Tracheal epithelial cell (primary cell): ENCODE measurements around the gene FRAT1. TPM values are rescaled to one million over a fixed set of nuclear protein-coding genes. Genes with fewer than 3 reads are reported as not detected.

Experiments
- total RNA-seq: library from RNA; depleted of rRNA; stranded (reverse); fragments of >200 nt; gene quantifications from 2 replicates; pipeline ENCODE4 v1.2.1, GENCODE V29; 2014

The FRAT1 gene
- 2.2 and 3.0 TPM in 2 replicates for total RNA-seq

GRCh38 chr10:97318772-97319651 is at the start of gene FRAT1:
Gene FRAT1, plus strand, starts transcription at chr10:97319271. Its CDS starts 183 bp downstream, at chr10:97319454.

GRCh38 chr10:97292097-97292861 is 26.8 kb upstream of the FRAT1 start, which contains the start of gene ARHGAP19:
Gene ARHGAP19, minus strand, starts transcription at chr10:97292637. Its CDS starts 10 bp downstream, at chr10:97292627.

GRCh38 chr10:97334370-97335175 is 15.5 kb downstream of the FRAT1 start, which contains the start of gene FRAT2:
Gene FRAT2, minus strand, starts transcription at chr10:97334729. Its CDS starts 157 bp downstream, at chr10:97334572.

Other genes with a start within 250 kb of the FRAT1 start
- under 0.01 TPM in 1 of 2 replicates, not detected in the other for gene SLIT1, start 133.3 kb upstream of the FRAT1 start, total RNA-seq
- 3.1 and 9.2 TPM in 2 replicates for gene ARHGAP19, start 26.6 kb upstream of the FRAT1 start, total RNA-seq
- gene FRAT2, start 15.5 kb downstream of the FRAT1 start, total RNA-seq = 20.2 and 24.6 TPM in 2 replicates
- 32.6 and 40.0 TPM in 2 replicates for gene RRP12, start 82.1 kb downstream of the FRAT1 start, total RNA-seq
- 396 and 566 TPM in 2 replicates for gene PGAM1, start 106.9 kb downstream of the FRAT1 start, total RNA-seq
- 25.1 and 33.0 TPM in 2 replicates for gene EXOSC1, start 126.7 kb downstream of the FRAT1 start, total RNA-seq
- gene ZDHHC16, start 126.9 kb downstream of the FRAT1 start, total RNA-seq = 32.4 and 40.5 TPM in 2 replicates
- 66.9 and 68.7 TPM in 2 replicates for gene MMS19, start 179.2 kb downstream of the FRAT1 start, total RNA-seq
- gene UBTD1, start 179.7 kb downstream of the FRAT1 start, total RNA-seq = 15.3 and 22.4 TPM in 2 replicates